Keratinocyte (primary cell): ENCODE data around the gene SYT9. TPM values are rescaled to one million over a fixed set of nuclear protein-coding genes. Genes with fewer than 3 reads are reported as not detected.

ENCODE experiments used
- DNase-seq: peaks from one replicate; pipeline ENCODE4 v3.0.0-alpha.2; 2011; ENCODE audit warnings: low read depth, missing footprints, low spot score
- FAIRE-seq: peaks from 2 replicates; lab custom pipeline; 2011; peaks lifted over from hg19 to GRCh38; lab: Jason Lieb, UNC
- H2AFZ ChIP-seq: 2 replicates; pipeline ENCODE4 v1.6.0; 2012; ENCODE audit warnings: low read length, control low read depth, inconsistent platforms; ENCODE audit not compliant: control insufficient read depth
- H3K27ac ChIP-seq: 2 replicates; pipeline ENCODE4 v1.5.1; 2011; ENCODE audit warnings: low read length; ENCODE audit not compliant: control insufficient read depth, insufficient read depth
- H3K27me3 ChIP-seq: 3 replicates; pipeline ENCODE4 v1.6.0; 2011; ENCODE audit warnings: low read length; ENCODE audit not compliant: control insufficient read depth, insufficient read depth; ENCODE audit errors: extremely low read depth
- H3K36me3 ChIP-seq, 2 experiments: 2 replicates in 1 of 2; 3 replicates in 1 of 2; pipeline ENCODE4 v1.5.1; 2011; ENCODE audit warnings: low read length in 2 of 2, mild to moderate bottlenecking in 1 of 2; ENCODE audit not compliant: control insufficient read depth in 2 of 2, insufficient read depth in 2 of 2; ENCODE audit errors: extremely low read depth in 1 of 2
- H3K4me1 ChIP-seq: 3 replicates; pipeline ENCODE4 v1.5.1; 2011; ENCODE audit warnings: low read length; ENCODE audit not compliant: control insufficient read depth, insufficient read depth; ENCODE audit errors: extremely low read depth
- H3K4me2 ChIP-seq: 3 replicates; pipeline ENCODE4 v1.6.0; 2011; ENCODE audit warnings: low read depth, low read length; ENCODE audit not compliant: control insufficient read depth, insufficient read depth; ENCODE audit errors: extremely low read depth
- H3K4me3 ChIP-seq, 3 experiments: fragments of 200-600 bp in 1 of 3; sonication (generic) in 1 of 3; 2 replicates in 2 of 3; 3 replicates in 1 of 3; pipeline ENCODE4 v1.5.1; 2011 to 2016; ENCODE audit warnings: low read length in 3 of 3, mild to moderate bottlenecking in 3 of 3, control low read depth in 2 of 3, inconsistent platforms in 1 of 3, low read depth in 1 of 3, mixed read lengths in 1 of 3, mixed run types in 1 of 3, moderate library complexity in 1 of 3; ENCODE audit not compliant: control insufficient read depth in 2 of 3, insufficient read depth in 2 of 3; ENCODE audit errors: extremely low read depth in 1 of 3
- H3K79me2 ChIP-seq: 2 replicates; pipeline ENCODE4 v1.6.0; 2012; ENCODE audit warnings: low read length; ENCODE audit not compliant: control insufficient read depth, insufficient read depth
- H3K9ac ChIP-seq: 3 replicates; pipeline ENCODE4 v1.6.0; 2011; ENCODE audit warnings: low read length; ENCODE audit not compliant: control insufficient read depth, insufficient read depth; ENCODE audit errors: extremely low read depth
- H3K9me1 ChIP-seq: 3 replicates; pipeline ENCODE4 v1.6.0; 2011; ENCODE audit warnings: low read length; ENCODE audit not compliant: control insufficient read depth, insufficient read depth; ENCODE audit errors: extremely low read depth
- H3K9me3 ChIP-seq: 2 replicates; pipeline ENCODE4 v1.5.1; 2012; ENCODE audit warnings: low read depth, low read length; ENCODE audit not compliant: control insufficient read depth
- H4K20me1 ChIP-seq: 3 replicates; pipeline ENCODE4 v1.6.0; 2011; ENCODE audit warnings: low read length; ENCODE audit not compliant: control insufficient read depth, insufficient read depth; ENCODE audit errors: extremely low read depth
- CTCF ChIP-seq, 3 experiments: IDR thresholded peaks in 1 of 3; conservative IDR thresholded peaks in 1 of 3; optimal IDR thresholded peaks in 1 of 3; 2 replicates in 2 of 3; 3 replicates in 1 of 3; pipeline versions ENCODE3 to v1.5.1; 2011; ENCODE audit warnings: low read length in 3 of 3, mild to moderate bottlenecking in 3 of 3, moderate library complexity in 2 of 3, control low read depth in 1 of 3, inconsistent platforms in 1 of 3; ENCODE audit not compliant: insufficient read depth in 2 of 3; ENCODE audit errors: extremely low read depth in 1 of 3
- EZH2 ChIP-seq: IDR thresholded peaks from one replicate; pipeline ENCODE4 v1.6.1; 2012; ENCODE audit warnings: inconsistent platforms, mild to moderate bottlenecking, low read length, moderate library complexity
- dilution Hi-C: fragments of 300-500 bp; cut with MboI; formaldehyde crosslinking; loops from one replicate; pipeline ENCODE4 v1.7.0; 2020; ENCODE audit warnings: low sequenced_read_pairs; ENCODE audit not compliant: extremely low pct_ligation_motif_present
- polyA plus RNA-seq, 5 experiments: library from polyadenylated mRNA; depleted of rRNA in 3 of 5; stranded (reverse) in 3 of 5; stranded (forward) in 1 of 5; unstranded in 1 of 5; fragments of >200 nt; gene quantifications; 1 replicate in 1 of 5; 2 replicates in 3 of 5; 3 replicates in 1 of 5; pipeline versions ENCODE4 v1.2.1 to v1.2.3, GENCODE V29; 2011 to 2012; ENCODE audit warnings: missing spikeins in 2 of 5, low read depth in 1 of 5, low replicate concordance in 1 of 5

SYT9 gene
- polyA plus RNA-seq, 1 donor (not counting 4 experiments of a cell fraction or from before 2014, with no cell fraction given), result not detected

- no peaks in the 10 kb centered on the region for H3K9me1 ChIP-seq
- H3K36me3 ChIP-seq, result no peaks in the 10 kb centered on the region
- no peaks in the 10 kb centered on the region for H4K20me1 ChIP-seq
- H3K27ac ChIP-seq, result no peak overlapping the region
- no peaks in the 10 kb centered on the region for H3K9me3 ChIP-seq
- FAIRE-seq (no peak), DNase-seq (no peak)
- TF ChIP-seq CTCF (optimal IDR thresholded peaks at IDR 0.05 in 1 of 3, IDR thresholded peaks at IDR 0.05 in 1 of 3, conservative IDR thresholded peaks at IDR 0.05 in 1 of 3; ENCODE audit: extremely low read depth in 1 of 3, insufficient read depth in 2 of 3, low read length in 3 of 3) (no peak), EZH2 (no peak)
- no peak overlapping the region for H3K4me2 ChIP-seq
- no peak overlapping the region for H3K4me3 ChIP-seq
- H3K79me2 ChIP-seq, result no peaks in the 10 kb centered on the region
- no peaks in the 10 kb centered on the region for H3K27me3 ChIP-seq
- dilution Hi-C loops, result no loop called here
- H3K4me1 ChIP-seq, result no peaks in the 10 kb centered on the region
- H3K9ac ChIP-seq, result no peak overlapping the region
- no peak overlapping the region for H2AFZ ChIP-seq
Observed at GRCh38 chr11:7204778-7205177, 46.9 kb upstream of the SYT9 start.

GRCh38 chr11:7208391-7208790 is 43.3 kb upstream of the SYT9 start:
- dilution Hi-C loops, result no loop called here
- no peak for TF ChIP-seq EZH2
- no peak for TF ChIP-seq CTCF (optimal IDR thresholded peaks at IDR 0.05 in 1 of 3, IDR thresholded peaks at IDR 0.05 in 1 of 3, conservative IDR thresholded peaks at IDR 0.05 in 1 of 3; ENCODE audit: extremely low read depth in 1 of 3, insufficient read depth in 2 of 3, low read length in 3 of 3)
- H2AFZ ChIP-seq, result no peak overlapping the region

More at GRCh38 chr11:7208391-7208790, 43.3 kb upstream of the SYT9 start:
- no peaks in the 10 kb centered on the region for H3K4me1 ChIP-seq
- H3K36me3 ChIP-seq, result no peaks in the 10 kb centered on the region
- H3K27ac ChIP-seq, result no peak overlapping the region
- no peak for DNase-seq
- H3K9me3 ChIP-seq, result no peaks in the 10 kb centered on the region
- H3K4me2 ChIP-seq, result no peak overlapping the region
- H4K20me1 ChIP-seq, result no peaks in the 10 kb centered on the region
- H3K9me1 ChIP-seq, result no peaks in the 10 kb centered on the region
- no peak for FAIRE-seq
- no peak overlapping the region for H3K9ac ChIP-seq
- no peak overlapping the region for H3K4me3 ChIP-seq
- no peaks in the 10 kb centered on the region for H3K27me3 ChIP-seq
- no peaks in the 10 kb centered on the region for H3K79me2 ChIP-seq
